ENCODE measurements around the gene VAV3.

VAV3 gene

GRCh38 chr1:107777664-107778047, 187.3 kb downstream of the VAV3 start:
- H3K27me3 ChIP-seq (ENCODE audit: insufficient read depth, poor library complexity, severe bottlenecking): no peaks in the 10 kb centered on the region
- no peak overlapping the region for H3K4me3 ChIP-seq (replicated peaks; ENCODE audit: insufficient read depth, low read length)
- TF ChIP-seq REST (IDR thresholded peaks at IDR 0.05; ENCODE audit: insufficient replicate concordance, low read depth): no peak
- TF ChIP-seq SPI1 (IDR thresholded peaks at IDR 0.05; ENCODE audit: borderline replicate concordance, low read depth): no peak
- TF ChIP-seq POLR2AphosphoS5 (IDR thresholded peaks at IDR 0.05; ENCODE audit: low read depth): no peak
- no peak for TF ChIP-seq CTCF (IDR thresholded peaks at IDR 0.05; ENCODE audit: insufficient read depth, low read length)
- TF ChIP-seq GABPA (IDR thresholded peaks at IDR 0.05; ENCODE audit: low read depth): no peak
- DNase-seq (ENCODE audit: low read depth in 1 of 2, low spot score in 1 of 2): no peak
- H3K27ac ChIP-seq (replicated peaks): no peak overlapping the region

- H3K4me3 ChIP-seq (replicated peaks; ENCODE audit: insufficient read depth, low read length): no peak overlapping the region
- no peaks in the 10 kb centered on the region for H3K27me3 ChIP-seq (ENCODE audit: insufficient read depth, poor library complexity, severe bottlenecking)
- DNase-seq (ENCODE audit: low read depth in 1 of 2, low spot score in 1 of 2): no peak
- TF ChIP-seq CTCF (IDR thresholded peaks at IDR 0.05; ENCODE audit: insufficient read depth, low read length): no peak
- no peak for TF ChIP-seq GABPA (IDR thresholded peaks at IDR 0.05; ENCODE audit: low read depth)
- no peak for TF ChIP-seq REST (IDR thresholded peaks at IDR 0.05; ENCODE audit: insufficient replicate concordance, low read depth)
- no peak for TF ChIP-seq SPI1 (IDR thresholded peaks at IDR 0.05; ENCODE audit: borderline replicate concordance, low read depth)
- TF ChIP-seq POLR2AphosphoS5 (IDR thresholded peaks at IDR 0.05; ENCODE audit: low read depth): no peak
- H3K27ac ChIP-seq (replicated peaks): no peak overlapping the region
Measured at GRCh38 chr1:107776900-107777663, 187.9 kb downstream of the VAV3 start.

- Histone ChIP-seq H3K27ac (replicated peaks) (no peak overlapping the region), H3K27me3 (ENCODE audit: insufficient read depth, poor library complexity, severe bottlenecking) (no peaks in the 10 kb centered on the region), H3K4me3 (replicated peaks; ENCODE audit: insufficient read depth, low read length) (no peak overlapping the region)
- no peak for DNase-seq (ENCODE audit: low read depth in 1 of 2, low spot score in 1 of 2)
- no peak for TF ChIP-seq CTCF (IDR thresholded peaks at IDR 0.05; ENCODE audit: insufficient read depth, low read length)
Measured at GRCh38 chr1:107771377-107771776, 193.6 kb downstream of the VAV3 start.

GRCh38 chr1:107767156-107767582, 197.8 kb downstream of the VAV3 start:
- TF ChIP-seq REST (IDR thresholded peaks at IDR 0.05; ENCODE audit: insufficient replicate concordance, low read depth) (no peak), GABPA (IDR thresholded peaks at IDR 0.05; ENCODE audit: low read depth) (no peak)
- no peak overlapping the region for H3K27ac ChIP-seq (replicated peaks)
- no peak overlapping the region for H3K4me3 ChIP-seq (replicated peaks; ENCODE audit: insufficient read depth, low read length)
- no peak for DNase-seq (ENCODE audit: low read depth in 1 of 2, low spot score in 1 of 2)
- H3K27me3 ChIP-seq (ENCODE audit: insufficient read depth, poor library complexity, severe bottlenecking): no peaks in the 10 kb centered on the region
